Embryonic facial prominence (tissue), 1 donor: Measurements from ENCODE around the gene DYNC2H1.

Source experiments
- DNase-seq: peaks from one replicate; pipeline ENCODE4 v3.0.0-alpha.2; 2016; ENCODE audit errors: extremely low spot score

DYNC2H1 gene

GRCh38 chr11:103108933-103109817, at the start of gene DYNC2H1:
TSS of gene DYNC2H1 (plus strand) at chr11:103109426. CDS start at chr11:103109575, 149 bp downstream.
- DNase-seq = peak; percentile 88

- DNase-seq = no peak
Observed at GRCh38 chr11:103061656-103062055, 47.6 kb upstream of the DYNC2H1 start.

- DNase-seq = no peak
Observed at GRCh38 chr11:103067118-103067517, 42.1 kb upstream of the DYNC2H1 start.

- DNase-seq = no peak
Observed at GRCh38 chr11:103069367-103069766, 39.9 kb upstream of the DYNC2H1 start.

- DNase-seq = no peak
Observed at GRCh38 chr11:103070142-103070541, 39.1 kb upstream of the DYNC2H1 start.

- no peak for DNase-seq
Observed at GRCh38 chr11:103071008-103071407, 38.2 kb upstream of the DYNC2H1 start.

GRCh38 chr11:103076361-103076760, 32.9 kb upstream of the DYNC2H1 start:
- no peak for DNase-seq

- no peak for DNase-seq
Observed at GRCh38 chr11:103077554-103077953, 31.7 kb upstream of the DYNC2H1 start.

- no peak for DNase-seq
Observed at GRCh38 chr11:103078710-103079109, 30.5 kb upstream of the DYNC2H1 start.

- DNase-seq = no peak
Observed at GRCh38 chr11:103079833-103080232, 29.4 kb upstream of the DYNC2H1 start.

- DNase-seq = no peak
Observed at GRCh38 chr11:103085758-103086365, 23.4 kb upstream of the DYNC2H1 start.

GRCh38 chr11:103086461-103086860, 22.8 kb upstream of the DYNC2H1 start:
- DNase-seq = no peak

GRCh38 chr11:103091064-103091800, 18.0 kb upstream of the DYNC2H1 start:
- no peak for DNase-seq

GRCh38 chr11:103091801-103092524, 17.3 kb upstream of the DYNC2H1 start, which contains the start of gene DCUN1D5:
TSS of gene DCUN1D5 (minus strand) at chr11:103092160. CDS start at chr11:103091872, 288 bp downstream.
- peak; percentile 89 for DNase-seq

GRCh38 chr11:103097279-103097678, 11.9 kb upstream of the DYNC2H1 start:
- no peak for DNase-seq

- DNase-seq = no peak
Observed at GRCh38 chr11:103109818-103110388, 677 bp downstream of the DYNC2H1 start.

GRCh38 chr11:103110391-103110790, 1.2 kb downstream of the DYNC2H1 start:
- no peak for DNase-seq

GRCh38 chr11:103111400-103111799, 2.2 kb downstream of the DYNC2H1 start:
- no peak for DNase-seq

- DNase-seq = no peak
Observed at GRCh38 chr11:103112364-103112763, 3.1 kb downstream of the DYNC2H1 start.

- DNase-seq = no peak
Observed at GRCh38 chr11:103114836-103115235, 5.6 kb downstream of the DYNC2H1 start.

GRCh38 chr11:103125462-103125861, 16.2 kb downstream of the DYNC2H1 start:
- no peak for DNase-seq
